CD4-positive, alpha-beta T cell treated with Interleukin-6 at 100 ng/mL for 8 hours (primary cell): ENCODE results near the gene AEBP1.

ENCODE experiments used
- DNase-seq: peaks from one replicate; pipeline ENCODE4 v3.0.0-alpha.2; 2020; ENCODE audit warnings: mixed read lengths, low spot score

Gene AEBP1

DNA sequence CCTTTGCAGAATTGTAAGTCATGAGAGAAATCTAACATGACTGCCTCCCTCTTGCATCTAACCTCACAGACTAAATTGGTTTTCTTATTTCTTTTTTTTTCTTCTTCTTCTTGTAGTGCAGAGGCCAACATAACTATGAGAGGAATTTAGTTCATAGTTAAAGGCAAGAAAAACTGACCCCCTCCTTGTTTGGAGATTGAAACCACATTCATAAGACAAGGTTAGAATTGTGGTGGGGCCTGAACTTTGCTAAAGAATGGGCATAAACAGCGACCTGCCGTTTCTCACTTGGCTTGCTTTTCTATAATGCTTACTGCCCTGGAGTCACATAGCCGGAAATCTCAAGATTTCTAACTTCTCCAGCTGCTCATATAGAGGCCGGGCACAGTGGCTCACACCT is 19.4 kb upstream of the AEBP1 start:
- DNase-seq: no peak

DNA sequence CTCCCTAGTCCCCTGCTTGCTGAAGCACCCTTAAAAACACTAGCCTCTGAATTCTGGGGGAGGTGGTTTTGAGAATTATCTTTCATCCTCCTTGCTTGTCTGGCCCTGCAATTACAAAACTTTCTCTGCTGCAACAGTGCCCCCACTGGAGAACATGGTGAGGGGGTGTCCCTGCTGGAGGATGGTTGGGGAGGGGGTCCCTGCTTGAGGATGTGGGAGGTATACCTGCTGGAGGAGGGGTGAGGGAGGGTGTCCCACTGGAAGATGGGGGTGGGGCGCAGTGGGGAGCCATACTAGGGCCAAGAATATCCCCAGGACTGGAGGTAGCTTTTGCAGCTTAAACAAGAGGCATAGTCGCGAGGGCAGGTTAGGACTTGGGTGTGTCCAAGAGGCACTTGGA is 18.6 kb upstream of the AEBP1 start:
- no peak for DNase-seq

DNA sequence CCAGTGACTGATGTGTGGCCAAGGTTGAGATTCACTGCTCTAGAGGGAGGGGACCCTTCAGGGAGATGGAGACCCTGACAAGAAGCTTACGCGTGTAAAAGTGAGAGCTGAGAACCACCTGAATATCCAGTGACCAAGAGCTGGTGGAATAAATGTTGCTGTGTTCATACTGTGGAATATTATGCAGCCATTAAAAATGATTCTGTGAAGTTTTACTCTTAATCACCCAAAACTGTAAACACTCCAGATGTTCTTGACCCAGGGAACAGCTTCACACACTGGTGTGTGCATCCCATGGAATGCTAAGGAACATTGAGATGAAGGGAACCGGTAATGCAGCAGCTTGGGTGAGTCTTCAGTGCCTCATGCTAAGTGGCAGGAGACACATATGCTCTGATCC is 17.5 kb upstream of the AEBP1 start:
- DNase-seq: no peak

DNA sequence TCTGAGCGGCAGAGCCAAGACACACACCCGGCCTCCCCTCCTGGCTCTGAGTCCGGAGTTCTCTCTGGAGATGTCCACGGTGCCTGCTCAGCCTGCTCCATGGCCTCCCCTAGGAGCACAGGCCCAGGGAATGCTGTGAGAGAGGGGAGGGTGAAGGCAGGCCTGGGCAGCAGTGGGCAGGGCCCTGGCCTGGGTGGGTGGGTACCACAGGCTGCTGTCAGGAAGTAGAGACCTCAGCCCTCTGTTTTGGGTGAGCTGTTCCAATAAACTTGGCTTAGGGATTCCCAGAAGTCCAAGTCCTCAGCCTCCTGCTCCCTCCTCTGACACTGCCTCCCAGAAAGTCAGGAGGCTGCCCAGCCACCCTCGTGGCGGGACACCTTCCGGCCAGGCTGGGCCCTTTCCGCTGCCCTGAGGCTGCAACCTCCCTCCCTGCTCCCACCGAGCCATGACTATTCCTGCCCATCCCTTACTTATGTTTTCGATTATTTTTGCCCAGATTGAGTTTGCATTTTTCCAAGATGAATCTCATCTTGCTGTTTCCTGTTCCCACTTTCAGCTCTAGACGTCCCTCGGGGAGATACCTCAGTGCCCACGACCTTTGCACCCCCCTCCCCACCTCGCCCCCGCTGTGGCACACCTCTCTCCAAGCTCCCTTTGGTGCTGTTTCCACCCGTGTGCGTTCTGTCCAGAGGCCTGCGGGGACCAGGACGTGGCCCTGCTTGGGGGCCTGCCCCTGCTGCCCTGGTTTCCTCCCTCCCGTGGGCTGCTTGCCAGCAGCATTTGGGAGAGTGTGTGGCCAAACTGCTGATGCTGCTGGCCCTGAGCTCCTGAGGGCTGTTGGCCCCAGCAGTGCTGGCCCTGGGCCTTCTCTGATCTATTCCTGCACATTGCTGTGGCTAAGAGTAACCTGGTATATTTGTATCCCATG is 16.0 kb upstream of the AEBP1 start:
- no peak for DNase-seq

DNA sequence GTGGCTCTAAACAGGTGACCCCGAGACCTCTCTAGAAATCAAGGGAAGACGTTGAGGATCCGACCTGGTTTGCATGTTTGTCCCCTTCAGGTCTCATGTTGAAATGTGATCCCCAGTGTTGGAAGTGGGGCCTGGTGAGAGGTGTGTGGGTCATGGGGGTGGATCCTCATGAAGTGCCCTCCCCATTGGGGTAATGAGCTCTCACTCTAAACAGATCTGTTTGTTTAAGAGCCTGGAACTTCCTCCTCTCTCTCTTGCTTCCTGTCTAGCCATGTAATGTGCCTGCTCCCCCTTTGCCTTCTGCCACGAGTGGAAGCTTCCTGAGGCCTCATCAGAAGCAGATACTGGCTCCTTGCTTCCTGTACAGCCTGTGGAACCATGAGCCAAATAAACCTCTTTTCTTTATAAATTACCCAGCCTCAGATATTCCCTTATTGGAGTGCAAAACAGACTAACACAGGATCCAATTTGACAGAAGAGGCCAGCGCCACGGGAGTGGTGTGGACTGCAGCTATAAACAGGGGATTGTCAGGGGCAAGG is 11.0 kb upstream of the AEBP1 start:
- DNase-seq: no peak

DNA sequence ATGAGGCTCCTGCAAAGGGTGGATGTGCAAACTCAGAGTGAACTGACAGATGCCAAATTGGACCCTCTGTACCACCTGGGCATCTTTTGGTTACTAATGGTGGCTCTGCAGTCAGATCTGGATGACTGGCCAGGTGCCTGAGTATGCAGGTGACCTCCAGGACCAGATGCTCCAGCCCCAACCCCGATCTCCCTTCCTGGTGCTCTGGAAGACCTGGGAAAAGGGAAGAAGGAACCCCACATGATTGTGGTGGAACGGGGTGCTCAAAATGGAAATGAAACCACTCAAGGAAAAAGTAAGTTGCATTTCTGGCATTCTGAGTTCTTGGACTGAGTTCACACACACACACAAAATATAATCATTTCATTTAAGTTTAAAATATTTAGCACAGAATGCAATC is 9.8 kb upstream of the AEBP1 start:
- no peak for DNase-seq

DNA sequence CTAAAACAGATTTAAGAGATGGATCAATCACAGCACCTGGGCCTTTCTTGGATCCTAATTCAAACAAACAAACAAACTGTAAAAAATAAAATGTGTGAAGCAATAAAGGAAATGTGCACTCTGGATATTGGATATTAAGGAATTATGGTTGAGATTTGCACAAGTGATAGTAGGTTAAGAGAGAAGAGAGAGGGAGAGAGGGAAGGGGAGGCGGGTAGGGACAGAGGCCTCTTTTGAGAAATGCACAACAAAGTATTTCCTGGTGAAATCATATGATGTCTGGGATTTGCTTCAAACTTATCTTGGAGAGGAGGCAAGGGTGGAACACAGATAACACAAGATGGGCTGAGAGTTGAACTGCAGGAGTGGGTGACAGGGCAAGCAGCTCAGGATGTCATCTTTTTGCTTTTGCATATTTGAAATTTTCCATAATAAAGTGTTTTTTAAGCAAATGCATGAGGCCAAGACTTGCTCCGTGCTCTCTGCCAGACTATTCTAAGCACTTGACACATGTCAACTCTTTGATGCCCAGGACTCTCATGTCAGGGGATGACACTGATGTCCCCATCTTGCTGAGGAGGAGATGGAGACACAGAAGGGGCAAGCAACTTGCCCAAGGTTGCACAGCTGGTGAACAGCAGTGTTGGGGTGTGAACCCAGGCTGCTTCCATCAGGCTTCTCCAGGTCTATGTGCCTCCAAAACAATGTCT is 9.1 kb upstream of the AEBP1 start:
- DNase-seq: no peak

DNA sequence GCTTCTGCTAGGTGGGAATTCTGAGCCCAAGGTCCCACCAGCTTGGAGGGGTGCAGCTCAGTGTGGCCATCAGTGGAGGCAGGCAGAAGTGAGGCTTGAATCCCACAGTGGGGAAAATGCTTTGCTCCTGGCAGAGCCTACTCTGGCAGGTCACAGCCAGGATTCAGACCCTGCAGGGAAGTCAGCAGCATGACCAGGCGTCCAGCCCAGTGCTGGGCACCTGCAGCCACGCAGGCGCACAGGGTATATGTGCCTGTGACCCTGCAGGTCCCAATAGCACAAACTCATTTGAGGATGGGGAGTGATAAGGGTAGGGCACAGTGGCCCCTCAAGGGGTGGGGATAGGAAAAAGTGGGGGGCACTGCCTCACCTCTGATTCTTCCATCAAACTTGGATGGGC is 8.4 kb upstream of the AEBP1 start:
- no peak for DNase-seq

DNA sequence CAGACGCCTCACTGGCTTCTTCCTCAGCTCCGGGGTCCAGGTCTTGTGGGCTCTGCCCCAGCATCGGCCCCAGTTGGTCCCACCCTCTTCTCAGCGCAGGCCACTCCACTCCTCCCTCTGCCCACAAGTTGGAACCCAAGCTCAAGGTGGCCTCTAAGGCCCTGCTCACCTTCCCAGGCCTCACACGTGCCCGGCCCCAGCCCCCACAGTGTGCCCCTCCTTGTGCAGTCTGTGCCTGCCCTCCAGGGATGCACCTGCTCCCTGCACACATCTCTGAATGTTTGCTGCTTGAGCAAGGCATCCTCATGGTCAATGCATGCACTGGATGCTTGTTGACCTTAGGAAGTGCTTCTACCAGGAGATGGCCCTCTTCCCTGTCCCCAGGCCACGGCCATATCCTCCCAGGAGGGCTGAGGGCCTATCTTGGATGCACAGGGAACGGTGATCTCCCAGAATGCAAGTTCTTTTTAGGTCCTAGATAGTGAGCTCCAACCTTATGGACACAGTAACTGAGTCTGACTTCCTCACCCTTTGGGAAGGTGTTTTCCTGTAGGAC is 7.7 kb upstream of the AEBP1 start:
- no peak for DNase-seq

DNA sequence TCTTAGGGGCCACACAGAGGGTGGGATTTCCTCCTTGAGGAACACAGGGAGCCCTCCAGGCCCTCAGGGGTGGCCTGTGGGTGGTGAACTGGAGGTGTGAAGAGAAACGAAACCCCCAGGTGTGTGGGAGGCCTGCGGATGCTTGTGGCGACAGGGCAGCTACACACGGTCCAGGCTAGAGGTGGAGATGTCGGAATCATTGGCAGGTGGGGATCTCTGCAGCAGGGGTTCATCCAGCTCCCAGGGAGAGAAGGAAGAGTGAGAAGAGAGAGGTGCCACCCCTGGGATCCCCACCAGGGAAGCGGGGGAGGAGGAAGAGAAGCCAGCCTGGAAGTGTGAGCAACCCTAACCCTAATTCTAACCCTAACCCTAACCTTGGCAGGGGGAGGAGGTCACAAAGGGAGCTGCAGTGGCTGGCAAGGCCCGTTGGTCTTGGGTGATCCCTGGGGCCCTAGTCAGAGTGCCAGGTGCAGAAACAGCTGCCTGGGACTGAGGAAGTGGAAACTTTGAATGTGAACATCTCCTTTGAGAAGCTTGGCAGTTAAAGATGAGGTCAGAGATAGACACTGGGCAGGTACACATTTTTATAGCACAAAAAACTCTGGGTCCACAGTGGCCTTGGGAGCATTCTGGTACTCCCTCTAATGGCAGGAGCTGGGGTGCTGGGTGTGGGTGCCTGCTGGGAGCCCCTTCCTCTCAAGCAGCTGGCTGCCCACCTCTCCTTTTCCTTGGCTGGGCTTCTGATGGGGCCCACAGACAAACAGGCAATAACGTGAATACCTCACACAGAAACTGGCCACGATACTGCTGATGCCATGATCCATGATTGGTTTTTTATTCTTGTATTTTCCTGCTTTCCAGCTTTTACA is 6.8 kb upstream of the AEBP1 start:
- DNase-seq: no peak

DNA sequence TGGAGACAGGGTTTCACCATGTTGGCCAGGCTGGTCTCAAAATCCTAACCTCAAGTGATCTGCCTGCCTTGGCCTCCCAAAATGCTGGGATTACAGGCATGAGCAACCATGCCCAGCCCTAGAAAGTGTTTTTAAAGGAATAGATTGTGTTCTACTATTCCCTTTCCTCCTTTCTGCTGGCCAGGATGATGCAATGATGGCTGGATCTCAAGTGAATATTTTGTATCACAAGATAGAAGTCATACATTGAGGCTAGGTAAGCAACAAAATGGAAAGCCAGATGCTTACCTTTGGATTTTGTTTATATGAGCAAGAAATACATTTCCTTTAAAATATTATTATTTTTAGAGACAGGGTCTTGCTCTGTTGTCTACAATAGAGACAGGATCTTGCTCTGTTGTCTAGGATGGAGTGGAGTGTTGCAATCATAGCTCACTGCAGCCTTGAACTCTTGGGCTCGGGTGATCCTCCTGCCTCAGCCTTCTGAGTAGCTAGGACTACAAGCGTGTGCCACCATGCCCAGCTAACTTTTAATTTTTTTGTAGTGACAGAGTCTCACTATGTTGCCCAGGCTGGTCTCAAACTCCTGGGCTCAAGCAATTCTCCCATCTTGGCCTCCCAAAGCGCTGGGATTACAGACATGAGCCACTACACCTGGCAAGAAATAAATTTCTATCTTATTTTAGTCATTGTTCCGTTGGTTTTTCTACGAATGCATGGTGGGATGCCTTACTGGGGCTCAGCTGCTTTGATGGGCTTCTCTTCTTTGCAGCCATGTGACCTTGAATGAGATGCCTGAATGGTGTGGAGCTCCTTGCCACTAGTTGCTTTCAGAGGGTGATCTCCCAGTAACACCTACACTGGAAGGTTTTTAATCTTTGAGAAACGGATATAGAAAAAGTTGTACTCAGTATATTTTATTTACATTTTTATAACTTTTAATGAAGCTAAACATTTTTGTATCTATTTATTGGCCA is 5.8 kb upstream of the AEBP1 start:
- DNase-seq: no peak

DNA sequence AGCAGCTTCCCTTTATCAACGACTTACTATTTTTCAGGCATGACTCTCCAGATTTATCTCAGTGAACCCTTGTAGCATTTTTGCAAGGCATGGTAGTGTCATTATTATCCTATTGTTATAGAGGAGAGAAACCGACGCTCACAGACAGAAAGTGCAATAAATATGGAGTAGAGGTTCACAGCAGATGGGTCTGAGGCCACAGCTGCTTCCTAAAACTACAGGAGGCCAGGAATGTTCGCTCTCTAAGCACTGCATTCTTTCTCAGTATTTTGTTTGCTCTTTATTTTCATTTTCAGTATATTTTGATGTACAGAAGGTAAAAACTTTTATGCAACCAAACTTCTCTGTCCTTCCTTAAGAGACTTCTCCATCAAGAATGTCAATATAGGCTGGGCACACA is 4.5 kb upstream of the AEBP1 start:
- DNase-seq: no peak

DNA sequence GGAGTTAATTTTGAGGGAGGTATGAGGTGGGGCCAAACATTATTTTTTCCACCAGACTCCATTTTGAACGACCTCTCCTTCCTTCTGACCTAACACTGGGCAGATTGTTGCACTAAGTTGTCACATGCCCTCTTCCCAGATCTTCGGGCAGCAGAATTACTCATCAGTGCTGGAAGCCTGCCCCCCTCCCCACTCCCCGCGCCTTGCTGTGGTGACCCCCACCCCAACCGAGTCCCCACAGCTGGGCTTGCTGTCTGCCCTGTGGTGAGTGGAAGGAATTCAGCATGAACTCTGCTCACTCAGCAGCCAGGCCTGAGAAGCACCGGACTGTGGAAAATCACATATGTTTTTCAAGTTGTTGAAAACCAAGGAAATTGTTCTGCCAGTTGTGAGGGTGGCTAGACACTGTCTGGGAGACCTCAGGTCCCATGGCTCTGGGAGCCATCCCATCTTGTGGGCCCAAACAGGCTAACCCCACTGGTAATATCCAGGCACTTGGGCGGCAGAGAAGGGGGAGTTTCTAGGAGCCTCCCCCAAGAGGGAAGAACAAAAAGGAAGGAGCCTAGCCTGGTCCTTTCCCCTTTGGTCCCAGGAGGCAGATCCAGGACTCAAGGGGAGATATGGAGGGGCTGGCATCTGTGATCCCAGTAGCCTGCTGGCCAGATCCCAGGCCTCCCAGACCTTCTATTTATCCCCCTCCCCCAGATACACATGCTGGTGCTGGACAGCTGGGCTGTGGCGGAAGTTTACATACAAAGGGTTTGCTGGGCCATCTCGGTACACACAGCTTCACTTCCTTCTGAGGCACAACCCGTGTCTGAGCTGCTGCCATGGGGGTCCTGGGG is 3.5 kb upstream of the AEBP1 start:
- DNase-seq: no peak

DNA sequence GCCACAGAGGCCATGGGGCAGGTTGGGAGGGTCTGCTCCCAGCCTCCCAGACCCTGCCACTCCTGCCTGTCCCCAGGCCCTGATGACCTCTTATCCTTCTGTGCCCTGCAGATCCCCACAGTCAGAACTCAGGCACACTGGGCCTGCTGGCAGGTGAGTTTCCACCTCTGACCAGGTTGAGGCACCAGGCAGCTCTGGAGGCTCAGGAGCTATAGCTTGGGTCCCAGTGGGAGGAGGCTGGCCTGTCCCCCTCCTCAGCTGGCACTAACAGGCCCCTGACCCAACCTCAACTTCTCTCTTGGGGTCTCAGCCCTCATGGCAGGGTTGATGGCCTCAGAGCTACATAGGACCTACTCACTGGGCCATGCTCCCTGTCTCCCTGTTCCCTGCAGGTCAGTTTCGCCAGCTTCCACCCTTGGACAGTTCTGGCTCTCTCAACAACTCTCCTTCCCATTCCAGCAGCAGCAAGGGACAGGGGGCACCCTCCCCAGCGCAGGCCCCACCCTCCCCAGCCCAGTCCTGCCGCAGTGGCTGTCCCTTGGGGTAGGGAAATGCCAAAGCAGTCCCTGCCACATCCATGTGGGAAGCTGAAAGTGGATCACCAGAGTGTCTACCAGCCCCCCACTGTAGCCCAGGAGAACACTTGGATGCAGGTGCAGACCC is 2.7 kb upstream of the AEBP1 start:
- DNase-seq: no peak

DNA sequence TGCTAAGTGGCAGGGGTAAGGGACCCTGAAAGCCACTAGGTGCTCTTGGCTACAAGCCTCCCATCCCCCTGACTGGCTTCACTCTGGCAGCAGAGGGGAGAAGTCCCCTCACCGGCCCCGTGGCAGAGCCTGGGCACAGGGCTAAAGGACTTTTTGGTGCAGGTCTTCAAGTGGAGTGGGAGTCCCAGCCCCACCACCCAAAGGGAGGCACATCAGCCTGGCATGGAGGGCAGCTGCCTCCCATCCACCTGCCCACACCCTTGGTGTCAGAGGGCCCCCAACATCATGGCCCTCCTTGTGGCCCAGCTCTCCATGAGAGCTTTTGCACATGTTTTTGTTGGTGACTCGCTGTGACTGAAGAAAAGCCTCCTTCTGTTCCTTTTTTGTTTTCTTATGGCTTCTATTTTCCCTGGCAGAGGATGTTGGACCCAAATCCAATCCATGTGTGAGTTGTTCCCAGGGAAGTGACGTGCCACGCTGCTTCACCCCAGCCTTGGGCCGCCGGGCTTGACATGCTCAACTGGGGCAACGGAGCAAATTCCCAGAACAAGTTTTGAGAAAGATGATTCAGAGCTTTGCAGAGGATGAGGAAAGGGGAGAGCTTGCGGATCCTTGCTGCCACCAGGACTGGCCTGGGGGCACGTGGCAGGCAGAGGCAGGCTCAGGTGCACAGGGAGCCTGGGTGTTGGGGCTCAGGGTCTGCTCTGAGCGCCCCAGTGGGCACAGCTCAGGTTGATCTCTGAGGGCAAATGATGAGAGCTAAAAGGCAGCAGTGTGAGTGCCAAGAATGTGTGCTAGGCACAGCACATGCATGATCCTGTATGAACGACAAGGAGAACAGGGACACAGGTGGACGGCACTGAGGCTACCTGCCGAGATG is 1.9 kb upstream of the AEBP1 start:
- no peak for DNase-seq

DNA sequence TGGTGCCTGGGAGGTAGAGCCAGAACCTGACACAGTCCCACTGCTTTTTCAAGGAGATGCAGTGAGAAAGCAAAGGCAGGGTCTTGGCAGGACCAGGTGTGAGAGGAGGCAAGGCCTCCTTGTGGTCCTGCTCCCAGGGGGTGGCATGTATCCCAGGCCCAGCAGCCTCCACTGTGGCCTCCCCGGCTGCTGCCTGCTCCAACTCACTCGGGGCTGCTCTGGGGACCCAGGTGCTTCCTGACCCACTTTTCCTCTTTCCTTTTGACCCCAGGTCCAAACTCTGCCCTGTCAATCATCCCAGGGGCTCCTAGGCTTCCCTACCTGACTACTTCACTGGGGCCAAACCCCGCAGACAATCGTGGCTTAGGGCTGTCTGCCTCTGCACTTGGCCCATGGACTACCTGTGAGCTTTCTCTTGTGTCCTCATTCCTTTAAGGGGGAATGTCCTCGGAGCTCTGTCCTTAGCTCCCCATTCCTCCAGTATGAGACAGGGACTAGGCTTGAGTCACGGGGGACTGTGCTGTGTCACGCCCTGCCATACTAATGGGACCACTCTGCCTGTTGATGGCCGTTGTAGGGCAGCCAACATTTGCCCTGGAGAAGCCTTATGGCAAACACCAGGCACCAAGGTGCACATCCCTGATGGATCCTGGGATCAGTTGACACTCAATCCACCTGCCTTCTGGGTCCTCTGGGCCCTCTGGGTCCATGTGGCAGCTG is 1.1 kb upstream of the AEBP1 start:
- no peak for DNase-seq

DNA sequence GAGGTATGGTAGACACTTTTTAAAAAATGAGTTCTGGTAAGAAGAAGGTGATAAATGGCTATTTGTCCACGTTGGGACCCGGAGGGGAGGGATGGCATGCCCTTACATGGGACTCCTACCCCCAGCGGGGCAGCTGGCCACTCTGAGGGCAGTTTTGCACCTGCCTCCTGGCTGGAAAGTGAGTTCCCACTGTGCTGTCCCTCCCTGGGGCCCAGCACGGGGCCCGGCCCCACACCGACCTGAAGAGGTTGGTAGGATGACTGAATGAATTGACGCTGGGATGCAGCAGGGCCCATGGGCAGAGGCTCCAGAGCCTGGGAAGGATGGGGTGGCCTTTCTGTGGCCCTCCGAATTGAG is 601 bp upstream of the AEBP1 start:
- no peak for DNase-seq
